Keratinocyte (primary cell): ENCODE measurements around the gene PRKAR1A. TPM values are rescaled to one million over a fixed set of nuclear protein-coding genes. Genes with fewer than 3 reads are reported as not detected.

Experiments used
- DNase-seq: peaks from one replicate; pipeline ENCODE4 v3.0.0-alpha.2; 2011; ENCODE audit warnings: low read depth, missing footprints, low spot score
- FAIRE-seq: peaks from 2 replicates; lab custom pipeline; 2011; peaks lifted over from hg19 to GRCh38; lab: Jason Lieb, UNC
- H2AFZ ChIP-seq: 2 replicates; pipeline ENCODE4 v1.6.0; 2012; ENCODE audit warnings: low read length, control low read depth, inconsistent platforms; ENCODE audit not compliant: control insufficient read depth
- H3K27ac ChIP-seq: 2 replicates; pipeline ENCODE4 v1.5.1; 2011; ENCODE audit warnings: low read length; ENCODE audit not compliant: control insufficient read depth, insufficient read depth
- H3K27me3 ChIP-seq: 3 replicates; pipeline ENCODE4 v1.6.0; 2011; ENCODE audit warnings: low read length; ENCODE audit not compliant: control insufficient read depth, insufficient read depth; ENCODE audit errors: extremely low read depth
- H3K36me3 ChIP-seq, 2 experiments: 2 replicates in 1 of 2; 3 replicates in 1 of 2; pipeline ENCODE4 v1.5.1; 2011; ENCODE audit warnings: low read length in 2 of 2, mild to moderate bottlenecking in 1 of 2; ENCODE audit not compliant: control insufficient read depth in 2 of 2, insufficient read depth in 2 of 2; ENCODE audit errors: extremely low read depth in 1 of 2
- H3K4me1 ChIP-seq: 3 replicates; pipeline ENCODE4 v1.5.1; 2011; ENCODE audit warnings: low read length; ENCODE audit not compliant: control insufficient read depth, insufficient read depth; ENCODE audit errors: extremely low read depth
- H3K4me2 ChIP-seq: 3 replicates; pipeline ENCODE4 v1.6.0; 2011; ENCODE audit warnings: low read depth, low read length; ENCODE audit not compliant: control insufficient read depth, insufficient read depth; ENCODE audit errors: extremely low read depth
- H3K4me3 ChIP-seq, 3 experiments: fragments of 200-600 bp in 1 of 3; sonication (generic) in 1 of 3; 2 replicates in 2 of 3; 3 replicates in 1 of 3; pipeline ENCODE4 v1.5.1; 2011 to 2016; ENCODE audit warnings: low read length in 3 of 3, mild to moderate bottlenecking in 3 of 3, control low read depth in 2 of 3, inconsistent platforms in 1 of 3, low read depth in 1 of 3, mixed read lengths in 1 of 3, mixed run types in 1 of 3, moderate library complexity in 1 of 3; ENCODE audit not compliant: control insufficient read depth in 2 of 3, insufficient read depth in 2 of 3; ENCODE audit errors: extremely low read depth in 1 of 3
- H3K79me2 ChIP-seq: 2 replicates; pipeline ENCODE4 v1.6.0; 2012; ENCODE audit warnings: low read length; ENCODE audit not compliant: control insufficient read depth, insufficient read depth
- H3K9ac ChIP-seq: 3 replicates; pipeline ENCODE4 v1.6.0; 2011; ENCODE audit warnings: low read length; ENCODE audit not compliant: control insufficient read depth, insufficient read depth; ENCODE audit errors: extremely low read depth
- H3K9me1 ChIP-seq: 3 replicates; pipeline ENCODE4 v1.6.0; 2011; ENCODE audit warnings: low read length; ENCODE audit not compliant: control insufficient read depth, insufficient read depth; ENCODE audit errors: extremely low read depth
- H3K9me3 ChIP-seq: 2 replicates; pipeline ENCODE4 v1.5.1; 2012; ENCODE audit warnings: low read depth, low read length; ENCODE audit not compliant: control insufficient read depth
- H4K20me1 ChIP-seq: 3 replicates; pipeline ENCODE4 v1.6.0; 2011; ENCODE audit warnings: low read length; ENCODE audit not compliant: control insufficient read depth, insufficient read depth; ENCODE audit errors: extremely low read depth
- CTCF ChIP-seq, 3 experiments: IDR thresholded peaks in 1 of 3; conservative IDR thresholded peaks in 1 of 3; optimal IDR thresholded peaks in 1 of 3; 2 replicates in 2 of 3; 3 replicates in 1 of 3; pipeline versions ENCODE3 to v1.5.1; 2011; ENCODE audit warnings: low read length in 3 of 3, mild to moderate bottlenecking in 3 of 3, moderate library complexity in 2 of 3, control low read depth in 1 of 3, inconsistent platforms in 1 of 3; ENCODE audit not compliant: insufficient read depth in 2 of 3; ENCODE audit errors: extremely low read depth in 1 of 3
- EZH2 ChIP-seq: IDR thresholded peaks from one replicate; pipeline ENCODE4 v1.6.1; 2012; ENCODE audit warnings: inconsistent platforms, mild to moderate bottlenecking, low read length, moderate library complexity
- dilution Hi-C: fragments of 300-500 bp; cut with MboI; formaldehyde crosslinking; loops from one replicate; pipeline ENCODE4 v1.7.0; 2020; ENCODE audit warnings: low sequenced_read_pairs; ENCODE audit not compliant: extremely low pct_ligation_motif_present
- polyA plus RNA-seq, 5 experiments: library from polyadenylated mRNA; depleted of rRNA in 3 of 5; stranded (reverse) in 3 of 5; stranded (forward) in 1 of 5; unstranded in 1 of 5; fragments of >200 nt; gene quantifications; 1 replicate in 1 of 5; 2 replicates in 3 of 5; 3 replicates in 1 of 5; pipeline versions ENCODE4 v1.2.1 to v1.2.3, GENCODE V29; 2011 to 2012; ENCODE audit warnings: missing spikeins in 2 of 5, low read depth in 1 of 5, low replicate concordance in 1 of 5

PRKAR1A gene
- polyA plus RNA-seq, 1 donor (not counting 4 experiments of a cell fraction or from before 2014, with no cell fraction given): 212 TPM

GRCh38 chr17:68560966-68561720 lies 48.9 kb downstream of the PRKAR1A start:
- no peak overlapping the region for H3K27ac ChIP-seq

GRCh38 chr17:68562736-68563135 lies 50.5 kb downstream of the PRKAR1A start:
- H3K9ac ChIP-seq: no peak overlapping the region
- FAIRE-seq (no peak), DNase-seq (no peak)
- no peak overlapping the region for H2AFZ ChIP-seq
- TF ChIP-seq CTCF (optimal IDR thresholded peaks at IDR 0.05 in 1 of 3, IDR thresholded peaks at IDR 0.05 in 1 of 3, conservative IDR thresholded peaks at IDR 0.05 in 1 of 3; ENCODE audit: extremely low read depth in 1 of 3, insufficient read depth in 2 of 3, low read length in 3 of 3): no peak
- no peak for TF ChIP-seq EZH2
- H3K4me2 ChIP-seq: no peak overlapping the region
- no peaks in the 10 kb centered on the region for H3K36me3 ChIP-seq
- H3K4me1 ChIP-seq: peaks cover 18% of the 10 kb centered on the region
- no peaks in the 10 kb centered on the region for H3K79me2 ChIP-seq
- H3K27me3 ChIP-seq: no peaks in the 10 kb centered on the region
- no peaks in the 10 kb centered on the region for H3K9me1 ChIP-seq
- no peak overlapping the region for H3K27ac ChIP-seq
- no peaks in the 10 kb centered on the region for H3K9me3 ChIP-seq
- H4K20me1 ChIP-seq: no peaks in the 10 kb centered on the region
- dilution Hi-C loops: no loop called here
- H3K4me3 ChIP-seq: no peak overlapping the region

More at GRCh38 chr17:68560966-68561720, 48.9 kb downstream of the PRKAR1A start:
- no peak for DNase-seq
- dilution Hi-C loops: no loop called here
- TF ChIP-seq CTCF (optimal IDR thresholded peaks at IDR 0.05 in 1 of 3, IDR thresholded peaks at IDR 0.05 in 1 of 3, conservative IDR thresholded peaks at IDR 0.05 in 1 of 3; ENCODE audit: extremely low read depth in 1 of 3, insufficient read depth in 2 of 3, low read length in 3 of 3) (no peak), EZH2 (no peak)
- FAIRE-seq: no peak
- Histone ChIP-seq H3K9me3 (no peaks in the 10 kb centered on the region), H3K36me3 (no peaks in the 10 kb centered on the region), H2AFZ (no peak overlapping the region), H3K4me3 (no peak overlapping the region), H3K9me1 (no peaks in the 10 kb centered on the region), H3K79me2 (no peaks in the 10 kb centered on the region), H3K9ac (no peak overlapping the region), H3K4me1 (peaks cover 18% of the 10 kb centered on the region), H4K20me1 (no peaks in the 10 kb centered on the region), H3K27me3 (no peaks in the 10 kb centered on the region), H3K4me2 (no peak overlapping the region)
